ENCODE results near the gene TTYH2.

DNA sequence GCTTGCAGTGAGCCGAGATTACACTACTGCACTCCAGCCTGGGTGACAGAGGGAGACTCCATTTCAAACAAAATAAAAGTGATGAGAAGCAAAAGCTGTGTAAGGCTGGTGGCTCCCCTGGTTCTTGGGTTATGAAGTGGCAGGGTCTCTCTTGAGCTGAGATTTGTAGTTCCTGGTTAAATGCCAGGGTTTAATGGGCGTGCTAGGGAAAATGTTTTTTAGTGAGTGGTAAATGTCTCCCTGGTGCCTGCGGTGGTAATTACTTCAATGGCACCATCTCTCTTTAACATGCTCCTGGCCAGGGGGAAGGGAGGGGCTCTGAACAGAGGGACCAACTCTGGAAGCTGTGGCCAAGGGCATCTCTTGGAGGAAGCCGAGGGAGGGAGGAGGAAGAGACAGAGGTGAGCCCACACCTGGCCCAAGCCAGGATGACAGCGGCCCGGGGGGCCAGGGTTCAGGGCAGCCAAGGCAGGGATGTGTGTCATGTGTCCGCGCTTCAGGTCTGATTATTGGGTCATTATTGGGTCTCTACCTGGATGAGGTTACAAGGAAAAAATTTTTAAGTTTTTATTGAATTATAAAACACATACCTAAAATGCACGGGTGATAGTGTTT is 27.7 kb upstream of the TTYH2 start:
- no peak for TF ChIP-seq POLR2A (IDR thresholded peaks at IDR 0.05)
- TF ChIP-seq, protein P1, sequence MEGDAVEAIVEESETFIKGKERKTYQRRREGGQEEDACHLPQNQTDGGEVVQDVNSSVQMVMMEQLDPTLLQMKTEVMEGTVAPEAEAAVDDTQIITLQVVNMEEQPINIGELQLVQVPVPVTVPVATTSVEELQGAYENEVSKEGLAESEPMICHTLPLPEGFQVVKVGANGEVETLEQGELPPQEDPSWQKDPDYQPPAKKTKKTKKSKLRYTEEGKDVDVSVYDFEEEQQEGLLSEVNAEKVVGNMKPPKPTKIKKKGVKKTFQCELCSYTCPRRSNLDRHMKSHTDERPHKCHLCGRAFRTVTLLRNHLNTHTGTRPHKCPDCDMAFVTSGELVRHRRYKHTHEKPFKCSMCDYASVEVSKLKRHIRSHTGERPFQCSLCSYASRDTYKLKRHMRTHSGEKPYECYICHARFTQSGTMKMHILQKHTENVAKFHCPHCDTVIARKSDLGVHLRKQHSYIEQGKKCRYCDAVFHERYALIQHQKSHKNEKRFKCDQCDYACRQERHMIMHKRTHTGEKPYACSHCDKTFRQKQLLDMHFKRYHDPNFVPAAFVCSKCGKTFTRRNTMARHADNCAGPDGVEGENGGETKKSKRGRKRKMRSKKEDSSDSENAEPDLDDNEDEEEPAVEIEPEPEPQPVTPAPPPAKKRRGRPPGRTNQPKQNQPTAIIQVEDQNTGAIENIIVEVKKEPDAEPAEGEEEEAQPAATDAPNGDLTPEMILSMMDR (IDR thresholded peaks at IDR 0.05 in 8 of 11, conservative IDR thresholded peaks at IDR 0.05 in 3 of 11) = no peak
